Skeletal muscle cell (primary cell): ENCODE results near the gene UST.
A peak's percentile ranks its signal among the peaks of the same experiment; 100 is the strongest.
"Not testable (repeated sequence)": the region's sequence is repeated elsewhere in the genome, so short reads cannot be mapped to it uniquely, and the experiment has no call there.

Experiments
- DNase-seq: peaks from one replicate; pipeline ENCODE4 v3.0.0-alpha.2; 2010; ENCODE audit warnings: low read depth
- H3K4me3 ChIP-seq: 2 replicates; pipeline ENCODE4 v1.5.1; 2011; ENCODE audit warnings: low read depth, mild to moderate bottlenecking, control low read depth, low read length, moderate library complexity

UST gene

DNA sequence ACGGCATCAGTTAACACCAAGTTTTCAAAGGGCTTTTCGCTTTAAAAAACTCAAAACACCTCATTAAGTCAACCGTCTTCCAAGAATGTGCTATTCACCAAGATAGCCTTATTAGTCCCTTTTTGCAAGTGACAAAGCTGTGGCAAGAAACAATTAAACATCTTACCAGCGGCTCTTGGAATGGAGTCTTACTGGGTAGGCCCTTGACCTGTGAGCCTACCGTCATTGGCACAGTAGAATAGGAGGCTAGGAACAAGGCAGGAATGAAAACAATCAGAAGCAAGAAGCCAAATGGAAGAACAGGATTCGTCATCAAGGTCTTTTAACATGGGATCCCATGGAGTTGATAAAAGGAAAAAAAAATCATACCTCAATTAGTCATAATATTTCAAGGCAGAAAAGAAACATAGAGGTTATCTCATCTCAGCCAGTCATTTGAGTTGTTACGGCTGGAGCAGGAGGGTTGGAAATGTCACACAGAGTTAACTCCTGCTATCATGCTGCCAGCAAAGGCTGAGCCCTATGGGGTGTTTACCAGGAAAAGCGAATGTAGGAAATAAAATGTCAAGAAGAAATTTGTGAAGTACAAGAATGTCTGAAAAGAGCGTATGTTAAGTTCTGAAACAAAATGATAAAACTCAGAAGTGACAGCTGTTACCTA lies 236.4 kb downstream of the UST start:
- H3K4me3 ChIP-seq: no peak overlapping the region
- DNase-seq: no peak

GRCh38 chr6:148983966-148984365 lies 237.1 kb downstream of the UST start:
- no peak for DNase-seq
- H3K4me3 ChIP-seq: no peak overlapping the region

DNA sequence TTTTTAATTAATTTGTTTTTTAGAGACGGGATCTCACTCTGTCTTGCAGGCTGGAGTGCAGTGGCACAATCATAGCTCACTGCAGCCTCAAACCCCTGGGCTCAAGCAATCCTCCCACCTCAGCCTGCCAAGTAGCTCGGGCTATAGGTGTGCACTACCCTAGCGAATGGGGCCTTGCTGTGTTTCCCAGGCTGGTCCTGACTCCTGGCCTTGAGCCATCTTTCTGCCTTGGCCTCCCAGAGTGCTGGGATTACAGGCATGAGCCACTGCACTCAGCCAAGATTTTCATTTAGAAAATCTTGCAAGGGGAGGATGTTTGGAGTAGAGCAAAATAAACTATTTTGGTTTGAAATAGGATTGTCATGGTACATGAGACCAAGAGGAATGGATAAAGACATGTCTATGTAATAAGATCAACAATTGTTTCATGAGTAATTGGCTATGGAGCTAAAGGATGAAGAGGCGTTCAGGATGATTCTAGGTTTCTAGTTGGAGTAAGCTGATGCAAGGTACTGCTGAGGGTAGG lies 237.8 kb downstream of the UST start:
- H3K4me3 ChIP-seq: no peak overlapping the region
- DNase-seq: no peak

GRCh38 chr6:148985499-148985898 lies 238.7 kb downstream of the UST start:
- no peak for DNase-seq
- H3K4me3 ChIP-seq: no peak overlapping the region

GRCh38 chr6:148986608-148987007 lies 239.8 kb downstream of the UST start:
- H3K4me3 ChIP-seq: no peak overlapping the region
- no peak for DNase-seq

GRCh38 chr6:148987982-148988381 lies 241.2 kb downstream of the UST start:
- DNase-seq: no peak
- no peak overlapping the region for H3K4me3 ChIP-seq

DNA sequence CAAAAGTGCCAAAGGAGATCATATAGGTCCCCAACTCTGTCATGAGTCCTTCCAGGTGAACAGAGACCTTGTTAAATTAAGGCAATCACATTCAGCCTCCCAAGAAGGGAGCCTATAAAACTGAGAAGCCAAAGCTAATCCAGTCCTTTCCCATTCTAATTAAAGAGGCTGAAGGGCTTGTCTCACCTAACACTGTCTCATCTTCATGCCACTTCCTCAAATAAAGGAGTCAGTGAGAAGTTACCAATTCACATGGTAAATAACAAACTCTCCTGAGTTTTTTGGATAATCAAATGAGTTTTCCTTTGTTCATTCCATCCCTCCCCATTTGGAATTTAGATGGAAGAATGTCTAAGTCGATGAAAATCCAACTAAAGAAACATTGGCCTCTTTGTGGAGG lies 242.8 kb downstream of the UST start:
- no peak overlapping the region for H3K4me3 ChIP-seq
- no peak for DNase-seq

DNA sequence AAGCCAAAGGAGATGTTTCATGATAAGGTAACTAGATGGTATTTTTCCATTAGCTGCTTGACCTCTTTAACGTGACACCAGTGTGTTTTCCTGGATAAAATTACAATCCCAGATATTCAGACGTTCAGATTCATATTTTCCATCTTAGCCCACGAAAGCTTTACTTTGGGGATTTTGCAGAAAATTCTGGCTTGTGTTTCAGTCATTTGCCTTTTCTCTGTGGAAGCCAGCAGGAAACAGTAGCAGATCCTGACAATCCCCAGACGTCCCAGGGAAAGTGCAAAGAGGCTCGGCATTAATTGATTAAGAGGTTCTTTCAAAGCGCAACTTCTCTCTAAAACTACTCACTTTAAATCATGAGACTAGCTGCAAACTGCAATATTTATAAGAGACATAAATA lies 243.6 kb downstream of the UST start:
- H3K4me3 ChIP-seq: no peak overlapping the region
- no peak for DNase-seq

- DNase-seq: no peak
- no peak overlapping the region for H3K4me3 ChIP-seq
These were observed 250.0 kb downstream of the UST start for GRCh38 chr6:148996815-148997214.

DNA sequence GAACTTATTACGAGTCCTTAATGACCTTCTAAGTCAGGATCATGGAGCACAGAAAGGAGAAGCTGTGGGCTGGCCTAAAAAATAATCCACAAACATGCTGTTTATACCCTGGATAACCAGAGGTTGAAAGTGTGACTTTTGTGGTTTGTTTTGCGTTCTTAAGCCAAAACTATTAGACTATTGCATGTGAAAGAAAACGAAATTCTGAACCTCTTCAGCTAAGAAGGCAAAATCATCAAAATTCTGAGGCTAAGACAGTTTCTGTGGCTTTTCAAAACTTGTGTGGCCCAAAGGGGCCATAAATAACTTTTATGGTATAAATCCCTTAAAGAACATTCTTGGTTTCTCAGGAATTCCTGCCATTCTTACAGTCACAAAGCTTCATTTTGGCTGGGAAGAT lies 251.0 kb downstream of the UST start:
- H3K4me3 ChIP-seq: no peak overlapping the region
- peak; percentile 87 for DNase-seq

DNA sequence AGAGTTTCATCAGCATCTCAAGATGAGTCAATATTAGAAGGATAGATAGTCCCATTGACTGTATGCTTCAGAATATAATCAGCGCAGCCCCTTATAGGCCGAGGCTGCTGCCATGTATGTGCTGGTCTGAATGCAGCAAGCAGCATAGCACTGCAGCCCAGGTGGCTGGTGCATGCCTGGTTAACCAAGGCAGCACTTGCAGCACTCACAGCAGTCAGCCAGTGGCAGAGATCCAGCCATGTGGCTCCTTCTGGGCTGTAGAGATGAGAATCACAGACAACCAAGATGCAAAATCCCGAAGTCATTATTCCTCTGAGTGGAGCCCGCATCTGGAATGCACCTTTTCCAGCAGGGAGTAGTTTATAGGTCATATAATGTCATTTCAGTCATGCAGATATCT lies 251.9 kb downstream of the UST start:
- no peak overlapping the region for H3K4me3 ChIP-seq
- DNase-seq: no peak

DNA sequence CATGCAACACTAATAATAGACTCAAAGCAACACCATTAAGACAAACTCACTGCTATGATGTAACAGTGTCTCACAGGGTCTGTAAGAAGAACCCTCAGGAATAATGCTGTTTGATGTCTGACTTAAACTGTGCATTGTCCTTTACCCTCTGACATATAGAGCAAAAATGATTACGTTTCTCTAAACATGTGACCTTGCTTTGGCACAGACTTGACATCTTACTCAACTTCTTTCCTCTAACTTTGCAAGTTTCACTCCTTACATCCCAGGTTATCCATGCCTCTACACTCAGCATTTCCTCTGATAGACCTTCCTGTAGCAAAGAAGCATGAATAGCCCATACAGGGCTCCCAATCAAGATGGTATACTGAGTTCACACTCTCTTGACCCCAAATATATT lies 252.7 kb downstream of the UST start:
- DNase-seq: peak; percentile 71
- H3K4me3 ChIP-seq: no peak overlapping the region

GRCh38 chr6:148999929-149000468 lies 253.2 kb downstream of the UST start:
- H3K4me3 ChIP-seq: no peak overlapping the region
- peak; percentile 72 for DNase-seq

DNA sequence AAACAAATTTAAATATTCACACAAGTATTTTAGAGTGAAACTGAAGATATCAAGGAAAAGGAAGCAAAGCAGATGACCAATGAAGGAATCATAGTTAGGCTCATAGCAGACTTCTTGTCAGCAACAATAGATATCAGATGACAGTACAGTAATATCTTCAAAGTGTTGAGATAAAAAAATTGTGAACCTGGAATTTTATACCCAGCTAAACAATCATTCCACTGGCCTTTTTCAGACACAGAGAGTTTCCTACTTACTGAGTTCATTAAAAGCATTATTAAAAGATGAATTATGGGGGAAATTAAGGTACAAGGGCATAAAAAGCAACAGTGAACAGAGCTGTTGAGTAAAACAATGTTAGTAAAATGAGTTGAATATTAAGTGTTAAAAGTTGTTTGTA lies 254.6 kb downstream of the UST start:
- no peak overlapping the region for H3K4me3 ChIP-seq
- no peak for DNase-seq

- no peak overlapping the region for H3K4me3 ChIP-seq
- DNase-seq: no peak
These were observed 256.7 kb downstream of the UST start for GRCh38 chr6:149003560-149003959.

- no peak for DNase-seq
- H3K4me3 ChIP-seq: no peak overlapping the region
These were observed 257.8 kb downstream of the UST start for GRCh38 chr6:149004664-149005063.

DNA sequence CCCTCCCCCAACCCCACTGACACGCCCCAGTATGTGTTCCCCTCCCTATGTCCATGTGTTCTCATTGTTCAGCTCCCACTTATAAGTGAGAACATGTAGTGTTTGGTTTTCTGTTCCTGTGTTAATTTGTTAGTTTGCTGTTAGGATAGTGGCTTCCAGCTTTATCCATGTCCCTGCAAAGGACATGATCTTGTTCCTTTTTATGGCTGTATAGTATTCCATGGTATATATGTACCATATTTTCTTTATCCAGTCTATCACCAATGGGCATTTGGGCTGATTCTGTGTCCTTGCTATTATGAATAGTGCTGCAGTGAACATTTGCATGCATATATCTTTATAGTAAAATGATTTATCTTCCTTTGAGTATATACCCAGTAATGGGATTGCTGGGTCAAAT lies 259.4 kb downstream of the UST start:
- not testable (repeated sequence) for H3K4me3 ChIP-seq

DNA sequence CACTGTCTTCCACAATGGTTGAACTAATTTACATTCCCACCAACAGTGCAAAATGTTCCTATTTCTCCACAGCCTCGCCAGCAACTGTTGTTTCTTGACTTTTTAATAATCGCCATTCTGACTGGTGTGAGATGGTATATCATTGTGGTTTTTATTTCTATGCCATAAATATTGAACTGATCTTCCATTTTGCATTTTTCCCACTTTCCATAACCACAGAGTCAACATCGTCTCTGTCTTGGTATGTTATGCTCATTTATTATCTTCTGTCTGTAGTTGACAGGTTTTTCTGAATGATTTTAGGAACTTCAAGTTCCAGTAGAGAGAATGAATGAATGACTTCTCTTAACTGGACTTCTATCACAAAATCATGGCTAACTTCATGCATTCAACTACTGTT lies 259.8 kb downstream of the UST start:
- no peak overlapping the region for H3K4me3 ChIP-seq
- no peak for DNase-seq

More for the DNA sequence above, 259.4 kb downstream of the UST start:
- not testable (repeated sequence) for DNase-seq

DNA sequence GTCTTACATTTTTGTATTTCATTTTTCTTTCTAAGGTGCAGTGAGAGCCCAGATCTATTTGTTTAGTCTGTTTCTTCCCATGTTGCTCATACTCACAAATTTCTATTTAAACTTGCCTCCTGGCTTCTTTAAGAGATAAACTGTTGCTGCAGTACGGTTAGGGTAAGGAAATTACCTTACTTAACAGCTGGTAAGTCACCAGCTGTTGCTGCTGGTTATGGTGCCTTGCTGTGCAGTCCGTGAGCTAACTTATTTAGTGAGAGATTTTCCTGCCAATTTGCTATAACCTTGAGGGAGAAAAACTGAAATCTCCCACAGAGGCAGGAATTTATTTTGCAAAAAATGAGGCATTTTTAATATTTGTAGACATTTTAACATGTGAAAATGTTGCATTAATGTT lies 261.0 kb downstream of the UST start:
- no peak overlapping the region for H3K4me3 ChIP-seq

GRCh38 chr6:149008741-149009140 lies 261.9 kb downstream of the UST start:
- H3K4me3 ChIP-seq: no peak overlapping the region
- DNase-seq: no peak

More for the DNA sequence above, 261.0 kb downstream of the UST start:
- no peak for DNase-seq

DNA sequence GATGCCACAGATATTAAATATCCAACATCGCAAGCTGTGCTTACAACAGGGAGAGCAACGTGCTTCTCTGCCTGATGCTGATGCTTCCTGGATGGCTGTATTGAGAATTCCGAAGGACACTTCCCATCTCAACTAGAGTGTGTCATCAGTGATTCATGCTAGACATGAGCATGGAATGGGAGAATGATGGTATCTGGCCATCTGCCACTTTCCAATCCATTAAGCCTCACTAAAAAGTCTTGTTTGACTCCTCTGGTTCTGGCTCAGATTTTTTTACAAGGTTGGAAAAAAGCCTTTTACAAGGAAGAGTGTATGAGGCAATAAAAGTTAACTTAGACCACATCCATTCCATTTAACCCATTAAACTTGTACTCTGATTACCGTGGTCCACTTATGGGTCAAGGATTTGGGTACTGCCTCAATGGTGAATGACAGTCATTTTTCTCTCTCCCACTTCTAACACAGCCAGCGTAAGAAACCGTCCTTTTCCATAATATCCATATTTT lies 265.3 kb downstream of the UST start:
- DNase-seq: peak; percentile 99
- no peak overlapping the region for H3K4me3 ChIP-seq
